MM.1S (cell line): ENCODE data around the gene TCOF1.

Experiments used
- DNase-seq: peaks from one replicate; pipeline ENCODE4 v3.0.0-alpha.2; 2015
- H2AFZ ChIP-seq: fragments of 300-600 bp; sonication (generic); 2 replicates; pipeline ENCODE4 v1.6.0; 2016; ENCODE audit warnings: antibody characterized with exemption, low read length
- H3F3A ChIP-seq: fragments of 300-600 bp; sonication (generic); 2 replicates; pipeline ENCODE4 v1.6.1; 2016; ENCODE audit warnings: mild to moderate bottlenecking, antibody characterized with exemption, low read length, moderate library complexity, mixed read lengths; ENCODE audit not compliant: insufficient read depth
- H3K27ac ChIP-seq: fragments of 300-600 bp; sonication (generic); 2 replicates; pipeline ENCODE4 v1.5.1; 2016; ENCODE audit warnings: mild to moderate bottlenecking, low read length
- H3K27me3 ChIP-seq: fragments of 300-600 bp; sonication (generic); replicated peaks from 2 replicates; pipeline ENCODE4 v1.6.0; 2016; ENCODE audit warnings: low read length; ENCODE audit not compliant: insufficient read depth
- H3K36me3 ChIP-seq: fragments of 300-600 bp; sonication (generic); replicated peaks from 2 replicates; pipeline ENCODE4 v1.6.1; 2016; ENCODE audit warnings: mild to moderate bottlenecking, low read length, mixed read lengths; ENCODE audit not compliant: insufficient read depth
- H3K4me1 ChIP-seq: fragments of 300-600 bp; sonication (generic); 2 replicates; pipeline ENCODE4 v1.6.1; 2016; ENCODE audit warnings: low read length, mixed read lengths
- H3K4me2 ChIP-seq: fragments of 300-600 bp; sonication (generic); 2 replicates; pipeline ENCODE4 v1.6.0; 2016; ENCODE audit warnings: low read depth, low read length
- H3K4me3 ChIP-seq: fragments of 300-600 bp; sonication (generic); 2 replicates; pipeline ENCODE4 v1.5.1; 2016; ENCODE audit warnings: low read length, mixed read lengths
- H3K79me2 ChIP-seq: fragments of 300-600 bp; sonication (generic); 2 replicates; pipeline ENCODE4 v1.6.1; 2016; ENCODE audit warnings: mixed run types, low read length, mixed read lengths
- H3K9ac ChIP-seq: fragments of 300-600 bp; sonication (generic); 2 replicates; pipeline ENCODE4 v1.6.1; 2016; ENCODE audit warnings: low read length, mixed read lengths
- H3K9me2 ChIP-seq: fragments of 300-600 bp; sonication (generic); replicated peaks from 2 replicates; pipeline ENCODE4 v1.6.1; 2016; ENCODE audit warnings: mild to moderate bottlenecking, low read length, mixed read lengths; ENCODE audit not compliant: insufficient read depth
- H3K9me3 ChIP-seq: fragments of 300-600 bp; sonication (generic); replicated peaks from 2 replicates; pipeline ENCODE4 v1.6.1; 2016; ENCODE audit warnings: mild to moderate bottlenecking, low read length, mixed read lengths; ENCODE audit not compliant: insufficient read depth
- H4K20me1 ChIP-seq: fragments of 300-600 bp; sonication (generic); 2 replicates; pipeline ENCODE4 v1.6.1; 2016; ENCODE audit warnings: mild to moderate bottlenecking, low read length, moderate library complexity, mixed read lengths; ENCODE audit not compliant: insufficient read depth
- CTCF ChIP-seq: fragments of 300-600 bp; sonication (generic); IDR thresholded peaks from 2 replicates; pipeline ENCODE4 v1.5.1; 2016; ENCODE audit warnings: antibody characterized with exemption, low read length, mixed read lengths
- EZH2 ChIP-seq: fragments of 300-600 bp; sonication (generic); optimal IDR thresholded peaks from 2 replicates; pipeline ENCODE3; 2017; ENCODE audit warnings: low read depth, mild to moderate bottlenecking, antibody characterized with exemption, low read length, mixed read lengths
- EZH2phosphoT487 ChIP-seq: fragments of 300-600 bp; sonication (generic); IDR thresholded peaks from 2 replicates; pipeline ENCODE4 v1.6.1; 2018; ENCODE audit warnings: antibody characterized with exemption, low read length

TCOF1 gene

DNA sequence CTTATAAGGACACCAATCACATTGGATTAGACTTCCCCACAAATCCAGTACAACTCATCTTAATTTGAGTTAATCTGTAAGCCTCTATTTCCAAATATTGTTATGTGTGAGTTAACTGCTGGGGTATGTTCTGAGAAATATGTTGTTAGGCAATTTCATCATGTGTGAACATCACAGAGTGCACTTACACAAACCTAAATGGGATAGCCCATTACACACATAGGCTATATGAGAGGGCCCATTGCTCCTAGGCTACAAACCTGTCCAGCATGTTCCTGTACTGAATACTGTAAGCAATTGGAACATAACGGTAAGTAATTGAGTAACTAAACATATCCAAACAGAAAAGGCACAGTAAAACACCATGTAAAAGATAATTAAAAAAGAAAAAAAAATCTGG is 35.7 kb upstream of the TCOF1 start:
- Histone ChIP-seq H2AFZ (no peak overlapping the region), H3K79me2 (no peaks in the 10 kb centered on the region), H3K9me3 (no peaks in the 10 kb centered on the region), H3F3A (no peaks in the 10 kb centered on the region), H3K9me2 (no peaks in the 10 kb centered on the region), H3K4me2 (no peak overlapping the region), H3K27ac (no peak overlapping the region), H3K36me3 (no peaks in the 10 kb centered on the region), H3K9ac (no peak overlapping the region), H3K27me3 (no peaks in the 10 kb centered on the region), H3K4me1 (0 out of 2 replicates have a peak, but pooled peaks cover 4% of the 10 kb centered on the region), H4K20me1 (no peaks in the 10 kb centered on the region), H3K4me3 (no peak overlapping the region)
- DNase-seq, result no peak
- TF ChIP-seq CTCF (no peak), EZH2phosphoT487 (no peak), EZH2 (no peak)

- H4K20me1 ChIP-seq, result no peaks in the 10 kb centered on the region
- H3K9me2 ChIP-seq, result no peaks in the 10 kb centered on the region
- no peak overlapping the region for H2AFZ ChIP-seq
- H3K9ac ChIP-seq, result no peak overlapping the region
- 0 out of 2 replicates have a peak, but pooled peaks cover 4% of the 10 kb centered on the region for H3K4me1 ChIP-seq
- no peaks in the 10 kb centered on the region for H3K79me2 ChIP-seq
- no peak overlapping the region for H3K4me3 ChIP-seq
- no peaks in the 10 kb centered on the region for H3K27me3 ChIP-seq
- no peaks in the 10 kb centered on the region for H3K9me3 ChIP-seq
- H3K4me2 ChIP-seq, result no peak overlapping the region
- H3K27ac ChIP-seq, result no peak overlapping the region
- no peaks in the 10 kb centered on the region for H3F3A ChIP-seq
- TF ChIP-seq CTCF, result no peak
- no peak for DNase-seq
- H3K36me3 ChIP-seq, result no peaks in the 10 kb centered on the region
Observed at GRCh38 chr5:150322202-150322601, 35.3 kb upstream of the TCOF1 start.

DNA sequence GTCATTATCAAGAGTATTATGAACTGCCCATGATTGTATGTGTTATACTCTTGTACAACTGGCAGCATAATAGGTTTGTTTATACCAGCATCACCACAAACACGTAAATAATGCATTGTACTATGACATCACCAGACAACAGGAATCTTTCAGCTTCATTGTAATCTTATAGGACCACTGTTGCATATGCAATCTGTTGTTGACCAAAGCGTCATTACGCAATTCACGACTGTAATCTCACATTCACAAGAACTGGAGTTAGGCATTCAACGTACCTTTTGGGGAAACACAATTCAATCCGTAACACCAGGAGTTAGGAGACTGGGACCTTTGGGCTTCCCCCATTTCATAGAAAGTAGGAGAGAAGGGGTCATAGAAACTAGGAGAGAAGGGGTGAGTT is 34.4 kb upstream of the TCOF1 start:
- no peak overlapping the region for H3K4me2 ChIP-seq
- no peaks in the 10 kb centered on the region for H3K9me2 ChIP-seq
- no peaks in the 10 kb centered on the region for H3K36me3 ChIP-seq
- H3F3A ChIP-seq, result no peaks in the 10 kb centered on the region
- H3K4me3 ChIP-seq, result no peak overlapping the region
- no peaks in the 10 kb centered on the region for H3K79me2 ChIP-seq
- H2AFZ ChIP-seq, result no peak overlapping the region
- no peaks in the 10 kb centered on the region for H3K9me3 ChIP-seq
- no peaks in the 10 kb centered on the region for H3K27me3 ChIP-seq
- TF ChIP-seq EZH2 (no peak), CTCF (no peak), EZH2phosphoT487 (no peak)
- H3K9ac ChIP-seq, result no peak overlapping the region
- H3K27ac ChIP-seq, result no peak overlapping the region
- H4K20me1 ChIP-seq, result no peaks in the 10 kb centered on the region
- H3K4me1 ChIP-seq, result 0 out of 2 replicates have a peak, but pooled peaks cover 4% of the 10 kb centered on the region
- DNase-seq, result no peak
